ENCODE results near the gene FAM20C.

The FAM20C gene

GRCh38 chr7:246451-246850 is 54.1 kb downstream of the FAM20C start:
- H3K4me3 Mint-ChIP-seq = no peak overlapping the region
- no peak for DNase-seq
- TF ChIP-seq CTCF (IDR thresholded peaks at IDR 0.05) = no peak
- H3K36me3 Mint-ChIP-seq (ENCODE audit: low read depth) = no peaks in the 10 kb centered on the region
- peaks cover 13% of the 10 kb centered on the region for H3K4me1 Mint-ChIP-seq
- H3K27me3 Mint-ChIP-seq (ENCODE audit: low read depth, poor library complexity) = peaks cover 6% of the 10 kb centered on the region
- H3K27ac Mint-ChIP-seq = peak overlapping the region; percentile 72
- no peaks in the 10 kb centered on the region for H3K9me3 Mint-ChIP-seq

- H3K9me3 Mint-ChIP-seq = no peaks in the 10 kb centered on the region
- TF ChIP-seq CTCF (IDR thresholded peaks at IDR 0.05) = no peak
- H3K27me3 Mint-ChIP-seq (ENCODE audit: low read depth, poor library complexity) = peaks cover 6% of the 10 kb centered on the region
- no peak overlapping the region for H3K4me3 Mint-ChIP-seq
- H3K4me1 Mint-ChIP-seq = peaks cover 13% of the 10 kb centered on the region
- no peak for DNase-seq
- H3K27ac Mint-ChIP-seq = no peak overlapping the region
- no peaks in the 10 kb centered on the region for H3K36me3 Mint-ChIP-seq (ENCODE audit: low read depth)
Observed at GRCh38 chr7:247181-247580, 54.8 kb downstream of the FAM20C start.

GRCh38 chr7:247636-248035 is 55.3 kb downstream of the FAM20C start:
- TF ChIP-seq CTCF (IDR thresholded peaks at IDR 0.05) = no peak
- H3K27me3 Mint-ChIP-seq (ENCODE audit: low read depth, poor library complexity) = peaks cover 6% of the 10 kb centered on the region
- no peak overlapping the region for H3K27ac Mint-ChIP-seq
- DNase-seq = no peak
- H3K36me3 Mint-ChIP-seq (ENCODE audit: low read depth) = no peaks in the 10 kb centered on the region
- H3K9me3 Mint-ChIP-seq = no peaks in the 10 kb centered on the region
- H3K4me1 Mint-ChIP-seq = peaks cover 13% of the 10 kb centered on the region
- no peak overlapping the region for H3K4me3 Mint-ChIP-seq

GRCh38 chr7:248732-249435 is 56.5 kb downstream of the FAM20C start:
- Mint-ChIP-seq H3K4me3 (no peak overlapping the region), H3K9me3 (no peaks in the 10 kb centered on the region), H3K27ac (no peak overlapping the region), H3K36me3 (ENCODE audit: low read depth) (no peaks in the 10 kb centered on the region), H3K27me3 (ENCODE audit: low read depth, poor library complexity) (peaks cover 6% of the 10 kb centered on the region), H3K4me1 (peaks cover 13% of the 10 kb centered on the region)
- no peak for DNase-seq
- no peak for TF ChIP-seq CTCF (IDR thresholded peaks at IDR 0.05)

GRCh38 chr7:249989-250388 is 57.6 kb downstream of the FAM20C start:
- H3K36me3 Mint-ChIP-seq (ENCODE audit: low read depth) = peaks cover 4% of the 10 kb centered on the region
- peaks cover 13% of the 10 kb centered on the region for H3K4me1 Mint-ChIP-seq
- peak overlapping the region; percentile 54 for H3K27ac Mint-ChIP-seq
- TF ChIP-seq CTCF (IDR thresholded peaks at IDR 0.05) = no peak
- H3K27me3 Mint-ChIP-seq (ENCODE audit: low read depth, poor library complexity) = peaks cover 6% of the 10 kb centered on the region
- no peak for DNase-seq
- no peak overlapping the region for H3K4me3 Mint-ChIP-seq
- H3K9me3 Mint-ChIP-seq = peaks cover 8% of the 10 kb centered on the region

GRCh38 chr7:250523-250922 is 58.2 kb downstream of the FAM20C start:
- peaks cover 13% of the 10 kb centered on the region for H3K9me3 Mint-ChIP-seq
- TF ChIP-seq CTCF (IDR thresholded peaks at IDR 0.05) = no peak
- H3K27ac Mint-ChIP-seq = peak overlapping the region; percentile 48
- DNase-seq = no peak
- H3K27me3 Mint-ChIP-seq (ENCODE audit: low read depth, poor library complexity) = peaks cover 6% of the 10 kb centered on the region
- peaks cover 13% of the 10 kb centered on the region for H3K4me1 Mint-ChIP-seq
- peaks cover 10% of the 10 kb centered on the region for H3K36me3 Mint-ChIP-seq (ENCODE audit: low read depth)
- no peak overlapping the region for H3K4me3 Mint-ChIP-seq

All from nephron progenitor cell (in vitro differentiated cells).